GM23338 (cell line): ENCODE results near the gene TMEM94. TPM values are rescaled to one million over a fixed set of nuclear protein-coding genes. Genes with fewer than 3 reads are reported as not detected.
"Not testable (repeated sequence)": the region's sequence is repeated elsewhere in the genome, so short reads cannot be mapped to it uniquely, and the experiment has no call there.

Source experiments
- ATAC-seq: fragments of 200-7000 bp; cut with Tn5 transposase; 3 replicates; pipeline ENCODE4 v1.9.1; 2020
- DNase-seq: peaks from one replicate; pipeline ENCODE4 v3.0.0-alpha.2; 2015; ENCODE audit warnings: low spot score
- H2AFZ ChIP-seq: fragments of 200-600 bp; sonication (generic); 2 replicates; pipeline ENCODE4 v1.8.0; 2016; ENCODE audit warnings: antibody characterized with exemption, mild to moderate bottlenecking, moderate library complexity
- H3F3A ChIP-seq: fragments of 200-600 bp; sonication (generic); replicated peaks from 2 replicates; pipeline ENCODE4 v1.8.0; 2017; ENCODE audit warnings: antibody characterized with exemption, mixed run types, low read depth
- H3K27ac ChIP-seq: fragments of 200-600 bp; sonication (generic); 2 replicates; pipeline ENCODE4 v1.6.1; 2016; ENCODE audit warnings: low read depth
- H3K27me3 ChIP-seq: fragments of 200-600 bp; sonication (generic); 2 replicates; pipeline ENCODE4 v1.8.0; 2016; ENCODE audit warnings: mild to moderate bottlenecking, mixed run types, moderate library complexity; ENCODE audit not compliant: insufficient read depth
- H3K36me3 ChIP-seq: fragments of 200-600 bp; sonication (generic); 2 replicates; pipeline ENCODE4 v1.8.0; 2016; ENCODE audit warnings: mild to moderate bottlenecking; ENCODE audit not compliant: insufficient read depth
- H3K4me1 ChIP-seq: fragments of 200-600 bp; sonication (generic); 2 replicates; pipeline ENCODE4 v1.8.0; 2016; ENCODE audit warnings: mild to moderate bottlenecking, moderate library complexity; ENCODE audit not compliant: insufficient read depth
- H3K4me2 ChIP-seq: fragments of 200-600 bp; sonication (generic); 2 replicates; pipeline ENCODE4 v1.7.1; 2017; ENCODE audit warnings: mixed run types
- H3K4me3 ChIP-seq: fragments of 200-600 bp; sonication (generic); 2 replicates; pipeline ENCODE4 v1.6.1; 2016; ENCODE audit warnings: mixed run types
- H3K79me2 ChIP-seq: fragments of 200-600 bp; sonication (generic); replicated peaks from 2 replicates; pipeline ENCODE4 v1.8.0; 2017; ENCODE audit warnings: mild to moderate bottlenecking; ENCODE audit not compliant: insufficient read depth
- H3K9me2 ChIP-seq: fragments of 200-600 bp; sonication (generic); 2 replicates; pipeline ENCODE4 v1.8.0; 2017; ENCODE audit not compliant: insufficient read depth
- H4K20me1 ChIP-seq: fragments of 200-600 bp; sonication (generic); replicated peaks from 2 replicates; pipeline ENCODE4 v1.8.0; 2017; ENCODE audit warnings: mild to moderate bottlenecking; ENCODE audit not compliant: insufficient read depth
- H3K27ac Mint-ChIP-seq: 2 replicates; pipeline ENCODE4 v1.8.0; 2020; ENCODE audit warnings: inconsistent platforms, mild to moderate bottlenecking, moderate library complexity, mixed read lengths
- H3K27me3 Mint-ChIP-seq: 3 replicates; pipeline ENCODE4 v1.8.0; 2022; ENCODE audit warnings: low read depth, mild to moderate bottlenecking, moderate library complexity, mixed read lengths, inconsistent platforms; ENCODE audit not compliant: insufficient read depth, poor library complexity
- H3K36me3 Mint-ChIP-seq: 3 replicates; pipeline ENCODE4 v1.8.0; 2021; ENCODE audit warnings: low read depth, mild to moderate bottlenecking, inconsistent platforms, moderate library complexity, mixed read lengths
- H3K4me1 Mint-ChIP-seq: 3 replicates; pipeline ENCODE4 v1.8.0; 2020; ENCODE audit warnings: mild to moderate bottlenecking, inconsistent platforms, mixed read lengths
- H3K4me3 Mint-ChIP-seq: 3 replicates; pipeline ENCODE4 v1.8.0; 2021; ENCODE audit warnings: moderate library complexity, mild to moderate bottlenecking, inconsistent platforms, mixed read lengths
- H3K9me3 Mint-ChIP-seq: 3 replicates; pipeline ENCODE4 v1.8.0; 2020; ENCODE audit warnings: moderate library complexity, mild to moderate bottlenecking, inconsistent platforms, mixed read lengths
- CREB1 ChIP-seq: fragments of 250-450 bp; sonication (Bioruptor Pico); IDR thresholded peaks from 2 replicates; pipeline ENCODE4 v1.5.0; 2020; ENCODE audit warnings: low read depth, mild to moderate bottlenecking, moderate library complexity
- EZH2 ChIP-seq: fragments of 200-600 bp; sonication (generic); IDR thresholded peaks from one replicate; pipeline ENCODE4 v1.8.0; 2017; ENCODE audit warnings: antibody characterized with exemption, mild to moderate bottlenecking, low read depth; ENCODE audit not compliant: unreplicated experiment
- EZH2phosphoT487 ChIP-seq: fragments of 200-600 bp; sonication (generic); IDR thresholded peaks from one replicate; pipeline ENCODE4 v1.8.1; 2018; ENCODE audit warnings: antibody characterized with exemption; ENCODE audit not compliant: unreplicated experiment
- NANOG ChIP-seq: IDR thresholded peaks from 2 replicates; pipeline ENCODE4 v1.6.1; 2016; ENCODE audit warnings: antibody characterized with exemption, borderline replicate concordance
- ZNF114 ChIP-seq: fragments of 250-450 bp; sonication (Bioruptor Pico); IDR thresholded peaks from 2 replicates; pipeline ENCODE4 v1.5.0; 2020; ENCODE audit warnings: mild to moderate bottlenecking, moderate library complexity
- ZNF331 ChIP-seq: fragments of 250-450 bp; sonication (Bioruptor Pico); IDR thresholded peaks from 2 replicates; pipeline ENCODE4 v1.5.0; 2020; ENCODE audit warnings: low read depth, mild to moderate bottlenecking, moderate library complexity
- polyA plus RNA-seq: library from polyadenylated mRNA; unstranded; fragments of >200 nt; fragmentation: Nextera tagmentation; extraction: Ambion mirVana; gene quantifications from 2 replicates; pipeline ENCODE4 v1.2.1, GENCODE V29; 2016
- total RNA-seq: library from RNA; depleted of rRNA; stranded (reverse); fragments of >200 nt; shearing (Covaris generic); gene quantifications from 2 replicates; pipeline ENCODE4 v1.2.3, GENCODE V29; 2014
- TF ChIP-seq, protein P1 (sequence below), 2 experiments: fragments of 200-600 bp in 1 of 2; sonication (generic) in 1 of 2; conservative IDR thresholded peaks; 2 replicates each; pipeline versions ENCODE4 v1.5.1 to v1.6.1; 2016 to 2017; ENCODE audit warnings: antibody characterized with exemption in 2 of 2, low read depth in 2 of 2, mild to moderate bottlenecking in 2 of 2, moderate library complexity in 1 of 2

The TMEM94 gene
- total and polyA plus RNA-seq, 2 experiments from 2014 or later: 24.0 to 66.0 TPM

- Histone ChIP-seq H3F3A (no peaks in the 10 kb centered on the region), H3K36me3 (no peaks in the 10 kb centered on the region), H3K4me1 (no peaks in the 10 kb centered on the region), H3K4me3 (no peak overlapping the region), H3K27ac (no peak overlapping the region), H3K4me2 (no peak overlapping the region), H4K20me1 (no peaks in the 10 kb centered on the region), H3K9me2 (no peaks in the 10 kb centered on the region), H3K27me3 (no peaks in the 10 kb centered on the region), H3K79me2 (no peaks in the 10 kb centered on the region), H2AFZ (no peak overlapping the region)
- Mint-ChIP-seq H3K36me3 (no peaks in the 10 kb centered on the region), H3K27me3 (no peaks in the 10 kb centered on the region), H3K27ac (no peak overlapping the region), H3K9me3 (no peaks in the 10 kb centered on the region), H3K4me3 (no peak overlapping the region), H3K4me1 (no peaks in the 10 kb centered on the region)
- ATAC-seq (no peak), DNase-seq (no peak)
- TF ChIP-seq CREB1 (CRISPR knock-in tag) (no peak), NANOG (no peak), EZH2phosphoT487 (no peak)
- TF ChIP-seq, protein P1, sequence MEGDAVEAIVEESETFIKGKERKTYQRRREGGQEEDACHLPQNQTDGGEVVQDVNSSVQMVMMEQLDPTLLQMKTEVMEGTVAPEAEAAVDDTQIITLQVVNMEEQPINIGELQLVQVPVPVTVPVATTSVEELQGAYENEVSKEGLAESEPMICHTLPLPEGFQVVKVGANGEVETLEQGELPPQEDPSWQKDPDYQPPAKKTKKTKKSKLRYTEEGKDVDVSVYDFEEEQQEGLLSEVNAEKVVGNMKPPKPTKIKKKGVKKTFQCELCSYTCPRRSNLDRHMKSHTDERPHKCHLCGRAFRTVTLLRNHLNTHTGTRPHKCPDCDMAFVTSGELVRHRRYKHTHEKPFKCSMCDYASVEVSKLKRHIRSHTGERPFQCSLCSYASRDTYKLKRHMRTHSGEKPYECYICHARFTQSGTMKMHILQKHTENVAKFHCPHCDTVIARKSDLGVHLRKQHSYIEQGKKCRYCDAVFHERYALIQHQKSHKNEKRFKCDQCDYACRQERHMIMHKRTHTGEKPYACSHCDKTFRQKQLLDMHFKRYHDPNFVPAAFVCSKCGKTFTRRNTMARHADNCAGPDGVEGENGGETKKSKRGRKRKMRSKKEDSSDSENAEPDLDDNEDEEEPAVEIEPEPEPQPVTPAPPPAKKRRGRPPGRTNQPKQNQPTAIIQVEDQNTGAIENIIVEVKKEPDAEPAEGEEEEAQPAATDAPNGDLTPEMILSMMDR (conservative IDR thresholded peaks at IDR 0.05; ENCODE audit: low read depth in 2 of 2): no peak
Measured at GRCh38 chr17:75440738-75441448, 15.5 kb upstream of the TMEM94 start.

DNA sequence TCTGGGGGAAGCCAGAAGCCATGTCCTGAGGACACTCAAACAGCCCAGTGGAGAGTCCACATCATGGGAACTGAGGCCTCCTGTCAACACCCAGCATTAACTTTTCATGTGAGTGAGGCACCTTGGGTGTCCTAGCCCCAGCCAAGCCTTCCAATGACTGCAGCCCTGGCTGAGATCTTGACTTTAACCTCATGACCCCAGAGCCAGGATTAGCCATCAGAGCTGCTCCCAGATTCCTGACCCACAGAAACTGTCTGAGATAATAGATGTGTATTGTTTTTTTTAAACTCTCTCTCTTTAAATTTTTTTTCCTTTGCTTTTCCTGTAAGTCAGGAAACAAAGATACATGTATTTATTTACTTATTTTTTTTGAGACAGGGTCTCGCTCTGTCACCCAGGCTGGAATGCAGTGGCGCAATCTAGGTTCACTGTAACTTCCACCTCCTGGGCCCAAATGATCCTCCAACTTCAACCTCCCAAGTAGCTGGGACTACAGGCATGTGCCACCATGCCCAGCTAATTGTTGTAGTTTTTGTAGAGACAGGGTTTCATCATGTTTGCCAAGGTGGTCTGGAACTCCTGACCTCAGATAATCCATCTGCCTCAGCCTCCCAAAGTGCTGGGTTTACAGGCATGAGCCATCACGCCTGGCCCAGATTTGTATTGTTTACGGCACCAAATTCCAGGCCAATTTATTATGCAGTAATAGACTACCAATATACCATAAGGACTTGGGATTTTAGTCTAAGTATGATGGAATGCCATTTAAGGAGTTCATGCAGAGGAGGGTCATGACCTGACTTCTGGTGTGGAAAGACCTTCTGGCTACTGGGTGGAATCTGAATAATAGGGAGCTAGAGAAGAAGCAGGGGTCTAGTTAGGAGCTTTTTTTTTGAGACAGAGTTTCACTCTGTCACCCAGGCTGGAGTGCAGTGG is 14.0 kb upstream of the TMEM94 start:
- Histone ChIP-seq H3K36me3 (no peaks in the 10 kb centered on the region), H3K27me3 (no peaks in the 10 kb centered on the region), H3K79me2 (no peaks in the 10 kb centered on the region), H4K20me1 (no peaks in the 10 kb centered on the region), H3K27ac (no peak overlapping the region), H2AFZ (no peak overlapping the region), H3K4me2 (no peak overlapping the region), H3K4me1 (no peaks in the 10 kb centered on the region), H3F3A (no peaks in the 10 kb centered on the region), H3K9me2 (no peaks in the 10 kb centered on the region), H3K4me3 (no peak overlapping the region)
- no peaks in the 10 kb centered on the region for H3K36me3 Mint-ChIP-seq
- DNase-seq: no peak
- H3K9me3 Mint-ChIP-seq: no peaks in the 10 kb centered on the region
- no peak overlapping the region for H3K4me3 Mint-ChIP-seq
- TF ChIP-seq ZNF114 (CRISPR knock-in tag): no peak
- no peak for TF ChIP-seq EZH2
- H3K4me1 Mint-ChIP-seq: no peaks in the 10 kb centered on the region
- no peak overlapping the region for H3K27ac Mint-ChIP-seq
- ATAC-seq: no peak
- H3K27me3 Mint-ChIP-seq: no peaks in the 10 kb centered on the region

DNA sequence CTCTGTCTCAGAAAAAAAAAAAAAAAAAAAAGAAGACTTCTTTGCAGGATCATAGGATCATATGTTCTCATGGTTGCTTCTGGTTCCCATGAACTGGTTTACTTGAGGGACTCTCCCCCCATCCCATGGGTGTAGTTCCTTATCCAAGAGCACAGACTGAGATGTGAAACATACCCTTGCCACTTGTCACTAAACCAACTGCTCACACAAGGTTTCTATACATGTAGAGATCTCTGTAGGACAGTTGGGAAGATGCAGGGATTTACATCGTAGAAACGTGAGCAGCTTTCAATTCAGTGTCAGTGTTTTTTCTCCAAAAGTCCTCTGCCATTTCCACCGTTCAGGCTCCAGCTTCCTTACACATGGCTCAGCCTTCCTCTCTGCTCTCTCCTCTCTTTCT is 11.1 kb upstream of the TMEM94 start:
- Histone ChIP-seq H3K79me2 (no peaks in the 10 kb centered on the region), H2AFZ (0 out of 2 replicates have a peak overlapping the region, but pooled peaks have one; percentile 12), H3K9me2 (no peaks in the 10 kb centered on the region), H3K27me3 (no peaks in the 10 kb centered on the region), H3K27ac (no peak overlapping the region), H3K4me1 (no peaks in the 10 kb centered on the region), H3K4me3 (no peak overlapping the region), H3K4me2 (no peak overlapping the region), H4K20me1 (no peaks in the 10 kb centered on the region), H3F3A (no peaks in the 10 kb centered on the region), H3K36me3 (no peaks in the 10 kb centered on the region)
- TF ChIP-seq ZNF331 (CRISPR knock-in tag) (no peak), CREB1 (CRISPR knock-in tag) (no peak)
- no peak for DNase-seq
- H3K4me3 Mint-ChIP-seq: no peak overlapping the region
- no peaks in the 10 kb centered on the region for H3K36me3 Mint-ChIP-seq
- peaks cover 5% of the 10 kb centered on the region for H3K27me3 Mint-ChIP-seq
- no peaks in the 10 kb centered on the region for H3K9me3 Mint-ChIP-seq
- H3K4me1 Mint-ChIP-seq: no peaks in the 10 kb centered on the region
- no peak for ATAC-seq
- no peak overlapping the region for H3K27ac Mint-ChIP-seq

GRCh38 chr17:75445896-75446295 is 10.5 kb upstream of the TMEM94 start:
- H3K4me1 Mint-ChIP-seq, H3K4me3 Mint-ChIP-seq, ATAC-seq: not testable (repeated sequence)

More at GRCh38 chr17:75445896-75446295, 10.5 kb upstream of the TMEM94 start:
- H3K79me2 ChIP-seq, H3K36me3 ChIP-seq, H3K4me3 ChIP-seq, H3K27ac ChIP-seq, H3K4me2 ChIP-seq, H4K20me1 ChIP-seq, H3K36me3 Mint-ChIP-seq, H3F3A ChIP-seq, H3K9me3 Mint-ChIP-seq, H2AFZ ChIP-seq, DNase-seq, H3K9me2 ChIP-seq, H3K27me3 ChIP-seq, H3K27ac Mint-ChIP-seq, H3K4me1 ChIP-seq, H3K27me3 Mint-ChIP-seq: not testable (repeated sequence)
